GM21360 (cell line): ENCODE results near the gene MEGF9.

Experiments
- ATAC-seq: cut with Tn5 transposase; IDR thresholded peaks from one replicate; pipeline ENCODE4 v1.9.1; 2021; ENCODE audit warnings: mild to moderate bottlenecking, moderate library complexity; ENCODE audit not compliant: unreplicated experiment

MEGF9 gene

DNA sequence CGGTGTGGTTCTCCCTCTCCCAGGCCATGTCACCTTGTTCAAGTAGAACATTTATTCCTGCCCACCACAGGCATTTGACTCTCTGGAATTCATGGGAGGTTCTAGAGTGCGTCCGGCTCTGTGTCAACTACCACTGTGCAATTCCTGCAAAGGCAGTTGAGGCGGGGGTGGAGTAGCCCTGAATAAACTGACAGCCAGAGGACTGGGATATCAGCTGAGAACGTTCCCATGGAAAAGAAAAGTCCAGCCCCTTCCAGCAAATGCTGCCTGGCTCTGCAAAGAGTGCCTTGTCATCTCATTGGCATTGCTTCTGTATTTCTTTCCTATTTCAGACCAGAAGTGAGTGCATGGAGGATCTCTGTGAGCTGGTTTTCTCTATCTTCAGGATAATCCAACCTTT, 18.9 kb upstream of the MEGF9 start:
- ATAC-seq: no peak

DNA sequence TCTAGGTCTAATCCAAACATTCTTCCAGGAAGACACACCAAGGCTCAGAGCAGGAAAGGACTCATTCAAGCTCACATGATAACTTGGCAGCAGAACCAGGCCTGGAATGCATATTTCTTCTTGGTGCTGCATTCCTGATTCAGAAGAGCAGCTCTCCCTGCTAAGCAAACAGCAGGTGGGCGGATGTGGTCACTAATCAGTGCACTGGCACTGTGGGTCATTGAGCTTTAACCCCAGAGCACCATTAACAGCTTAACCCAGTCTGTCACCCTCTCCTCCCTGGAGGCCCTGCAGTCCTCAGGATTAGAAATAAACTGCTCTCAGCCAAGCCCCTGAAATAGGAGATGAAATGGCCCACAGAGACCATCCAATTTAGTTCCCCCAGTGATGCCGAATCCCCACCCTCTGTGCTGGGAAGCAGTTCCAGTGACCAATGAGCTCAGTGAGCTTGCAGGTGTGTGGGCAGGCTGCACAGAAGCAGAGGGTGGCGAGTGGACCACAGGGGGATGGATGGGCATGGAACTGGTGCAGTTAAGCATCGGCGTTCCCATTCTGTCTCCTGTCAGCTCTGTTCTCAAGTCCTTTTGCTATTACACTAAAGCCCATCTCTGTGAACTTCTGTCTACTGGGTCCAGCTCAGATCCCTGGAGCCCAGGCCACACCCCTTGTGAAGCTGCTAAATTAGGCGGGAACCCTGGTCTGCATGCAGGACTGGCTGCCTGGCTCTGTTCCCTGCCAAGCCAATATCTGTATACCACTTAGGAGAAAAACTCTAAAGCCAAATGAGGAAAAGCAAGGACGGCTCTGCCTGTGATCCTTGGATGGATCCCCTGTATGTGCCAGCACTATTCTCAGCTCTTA, 16.6 kb upstream of the MEGF9 start:
- ATAC-seq: no peak

DNA sequence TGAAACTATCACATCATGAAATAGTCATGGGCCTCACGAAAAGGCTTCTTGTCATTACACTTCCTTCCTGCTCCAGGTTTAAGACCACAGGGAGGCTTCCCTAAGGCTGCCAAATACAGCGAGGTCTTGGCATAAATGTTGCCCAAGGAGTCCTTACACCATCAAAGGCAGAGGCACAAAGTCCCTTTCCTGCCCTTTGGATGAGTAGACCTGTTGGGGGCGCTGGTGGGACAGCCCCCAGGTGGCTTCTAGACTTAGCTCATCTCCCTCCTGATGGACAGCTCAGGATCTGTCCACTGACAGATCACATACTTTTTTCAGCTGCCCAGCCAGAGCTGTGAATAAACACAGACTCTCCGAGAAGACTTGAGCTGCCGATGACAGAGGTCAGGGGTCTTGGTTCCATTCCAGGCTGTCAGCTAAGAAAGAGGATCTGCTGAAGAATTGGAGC, 15.5 kb upstream of the MEGF9 start:
- ATAC-seq: no peak

DNA sequence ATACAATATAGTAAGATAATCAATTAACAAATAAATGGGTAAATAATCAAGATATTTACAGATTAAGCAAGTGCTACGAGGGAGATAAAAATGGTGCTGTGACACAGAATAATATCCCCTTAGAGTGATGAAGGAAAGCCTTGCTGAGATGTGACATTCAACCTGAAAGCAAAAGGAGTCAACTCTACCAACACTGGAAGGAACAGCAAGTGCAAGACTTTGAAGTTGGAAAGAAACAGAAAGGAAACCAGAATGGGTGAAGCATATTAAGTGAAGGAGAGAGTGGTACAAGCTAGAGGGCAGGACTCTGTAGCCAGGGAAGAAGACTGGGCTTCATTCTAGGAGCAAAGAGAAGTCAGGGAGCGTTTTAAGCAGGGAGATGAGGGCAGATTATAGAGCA, 12.2 kb upstream of the MEGF9 start:
- ATAC-seq: no peak

DNA sequence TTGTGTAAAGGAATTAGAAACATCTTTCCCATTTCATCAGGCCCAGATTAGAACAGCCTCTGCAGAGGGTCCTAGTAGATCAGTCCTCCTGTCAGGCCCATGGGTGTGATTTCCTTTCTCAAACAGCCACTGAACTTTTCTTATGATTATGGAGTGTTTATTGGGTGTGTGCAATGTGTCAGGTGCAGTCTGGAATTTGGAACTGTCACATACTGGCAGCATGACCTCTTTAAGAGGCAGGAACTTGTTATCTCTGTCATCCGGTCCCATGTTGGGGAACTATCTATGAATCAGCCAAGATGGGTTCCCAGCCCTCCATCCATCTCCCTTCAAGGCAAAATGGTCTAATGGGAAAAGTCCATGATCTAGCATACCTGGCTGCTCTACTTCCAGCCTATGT, 11.6 kb upstream of the MEGF9 start:
- ATAC-seq: no peak

DNA sequence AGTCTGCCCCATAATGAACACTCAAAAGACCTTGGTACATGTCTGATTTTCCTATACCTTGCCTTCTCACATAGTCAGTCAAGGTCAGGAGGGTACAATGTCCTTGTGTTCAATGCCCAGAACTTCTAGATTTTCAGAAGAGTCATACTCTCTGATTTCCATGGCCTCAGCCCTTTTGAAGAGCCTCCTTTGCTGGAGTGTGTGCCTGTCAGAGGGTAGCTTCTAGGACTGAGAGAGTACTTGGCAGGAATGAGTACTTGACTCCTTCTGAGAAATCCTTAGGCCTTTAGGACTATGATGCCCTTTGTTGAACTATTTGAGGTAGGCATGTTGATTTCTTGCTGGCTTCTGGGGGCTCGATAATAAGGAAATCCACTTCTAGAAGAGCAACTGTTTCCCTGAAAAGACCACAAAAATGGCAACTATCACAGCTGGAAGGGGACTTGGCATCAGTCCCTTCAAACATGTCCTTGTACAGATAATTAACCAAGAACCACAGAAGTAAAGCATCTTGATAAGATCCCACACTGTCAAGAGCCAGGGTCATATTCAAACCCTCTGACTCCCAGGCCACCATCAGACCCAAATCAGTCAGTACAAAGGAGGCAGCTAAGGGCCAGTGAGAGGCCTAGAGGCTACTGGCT, 10.6 kb upstream of the MEGF9 start:
- ATAC-seq: no peak

DNA sequence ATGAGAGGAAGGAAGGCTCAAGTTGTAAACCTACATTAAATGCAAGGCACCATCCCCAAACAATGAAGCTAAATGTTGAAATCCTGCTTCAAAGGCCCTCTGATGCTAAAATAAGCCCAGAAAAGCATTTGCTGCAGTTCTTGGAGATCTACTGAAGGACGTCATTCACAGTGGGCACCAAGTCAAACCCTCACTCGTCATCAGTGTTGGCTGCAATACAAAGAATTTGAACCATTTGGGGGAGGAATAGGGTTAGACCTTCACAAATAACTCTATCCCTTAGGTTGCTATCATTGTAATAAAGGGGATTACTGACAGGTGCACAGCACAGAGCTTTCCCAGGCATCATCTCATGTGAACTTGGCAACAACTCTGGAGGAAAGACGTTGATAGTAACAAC, 9.3 kb upstream of the MEGF9 start:
- ATAC-seq: no peak

DNA sequence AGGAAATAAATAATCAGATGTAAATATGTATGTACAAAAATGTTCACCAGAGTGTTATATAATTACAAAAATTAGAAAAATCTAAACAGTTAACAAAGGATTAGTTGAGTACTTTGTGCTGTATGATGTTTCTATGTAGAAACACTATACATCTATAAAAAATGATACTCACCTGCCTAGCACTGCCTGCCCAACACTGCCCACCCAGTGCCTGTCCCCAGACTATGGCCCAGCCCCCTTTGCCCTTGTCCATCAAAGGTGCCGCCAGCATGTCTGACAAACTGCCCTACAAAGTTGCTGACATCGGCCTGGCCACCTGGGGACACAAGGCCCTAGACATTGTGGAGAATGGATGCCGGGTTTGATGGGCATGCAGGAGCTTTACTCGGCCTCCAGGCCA, 6.1 kb upstream of the MEGF9 start:
- no peak for ATAC-seq

DNA sequence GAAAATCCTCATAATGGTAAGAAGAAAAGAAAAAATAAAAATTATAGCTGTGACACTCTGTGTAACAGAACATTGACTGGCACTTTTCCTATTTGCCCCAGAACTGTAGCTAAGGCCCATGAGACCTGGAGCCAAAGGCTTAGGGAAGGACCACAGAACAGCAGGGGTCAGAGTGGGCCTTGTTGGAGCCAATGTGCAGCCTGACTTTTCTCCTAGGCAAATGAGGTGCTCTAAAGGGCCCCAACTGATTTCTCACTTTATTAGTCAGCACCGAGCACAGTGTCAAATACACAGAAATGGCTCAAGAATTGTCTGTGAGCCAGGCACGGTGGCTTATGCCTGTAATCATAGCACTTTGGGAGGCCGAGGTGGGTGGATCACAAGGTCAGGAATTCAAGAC, 4.0 kb upstream of the MEGF9 start:
- no peak for ATAC-seq

DNA sequence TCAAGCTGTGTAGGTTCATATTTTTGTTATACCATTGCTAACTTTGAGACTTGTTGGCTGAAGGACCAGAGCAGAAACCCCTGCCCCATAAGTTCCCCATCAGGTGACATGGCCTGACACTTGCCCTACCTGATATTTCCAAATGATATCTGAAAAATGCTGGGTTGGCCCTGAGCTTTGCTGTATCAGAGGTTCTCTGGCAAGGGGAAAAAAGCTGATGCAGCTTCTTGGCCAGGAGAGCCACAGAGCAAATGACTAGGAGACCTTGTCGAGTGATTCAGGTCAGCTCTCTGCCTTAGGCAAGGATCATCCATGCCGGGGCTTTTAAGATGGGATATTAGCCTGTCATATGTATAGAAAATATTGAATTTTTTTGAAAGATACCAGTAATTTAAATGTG, 2.9 kb upstream of the MEGF9 start:
- ATAC-seq: no peak

DNA sequence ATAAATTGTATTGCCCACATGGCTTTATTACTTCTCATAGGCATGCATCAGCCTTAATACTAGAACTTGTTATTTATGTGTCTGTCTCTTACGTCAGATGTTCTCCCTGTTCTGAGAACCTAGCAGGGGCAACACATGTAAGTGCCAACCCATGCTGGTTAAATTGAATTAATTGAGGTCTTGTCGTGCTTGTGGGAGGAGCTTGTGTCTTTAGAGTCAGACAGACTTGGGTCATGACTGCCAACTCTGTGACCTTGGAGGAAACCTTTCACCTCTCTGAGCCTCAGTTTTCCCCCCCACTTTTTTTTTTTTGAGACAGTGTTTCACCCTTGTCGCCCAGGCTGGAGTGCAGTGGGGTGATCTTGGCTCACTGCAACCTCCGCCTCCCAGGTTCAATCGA, 2.2 kb upstream of the MEGF9 start:
- no peak for ATAC-seq

DNA sequence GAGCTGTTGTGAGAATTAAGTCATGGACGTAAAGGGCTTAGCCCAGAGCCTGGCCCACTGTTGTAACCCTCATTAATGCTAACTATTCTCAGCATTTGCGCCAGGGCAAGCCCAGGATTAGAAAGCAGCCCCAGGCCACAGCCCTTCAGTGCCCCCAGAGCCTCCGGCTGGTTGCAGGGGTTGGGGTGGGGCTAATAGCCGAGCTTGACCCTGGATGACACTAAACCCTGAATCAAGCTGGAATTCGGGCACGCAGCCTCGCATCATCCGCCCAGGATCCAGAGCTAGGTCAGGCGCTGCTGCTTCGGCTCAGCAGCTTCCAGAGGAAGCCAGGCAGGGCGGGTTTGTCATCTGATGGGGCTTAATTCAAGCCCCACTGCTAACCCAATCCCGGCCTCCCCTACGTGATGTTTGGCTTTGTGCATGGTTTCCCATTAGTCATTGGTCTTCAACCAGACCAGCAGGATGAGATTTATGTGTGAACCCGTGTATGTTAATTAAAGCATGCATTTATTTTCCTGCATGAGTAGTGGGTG, 1.2 kb upstream of the MEGF9 start:
- ATAC-seq: no peak

DNA sequence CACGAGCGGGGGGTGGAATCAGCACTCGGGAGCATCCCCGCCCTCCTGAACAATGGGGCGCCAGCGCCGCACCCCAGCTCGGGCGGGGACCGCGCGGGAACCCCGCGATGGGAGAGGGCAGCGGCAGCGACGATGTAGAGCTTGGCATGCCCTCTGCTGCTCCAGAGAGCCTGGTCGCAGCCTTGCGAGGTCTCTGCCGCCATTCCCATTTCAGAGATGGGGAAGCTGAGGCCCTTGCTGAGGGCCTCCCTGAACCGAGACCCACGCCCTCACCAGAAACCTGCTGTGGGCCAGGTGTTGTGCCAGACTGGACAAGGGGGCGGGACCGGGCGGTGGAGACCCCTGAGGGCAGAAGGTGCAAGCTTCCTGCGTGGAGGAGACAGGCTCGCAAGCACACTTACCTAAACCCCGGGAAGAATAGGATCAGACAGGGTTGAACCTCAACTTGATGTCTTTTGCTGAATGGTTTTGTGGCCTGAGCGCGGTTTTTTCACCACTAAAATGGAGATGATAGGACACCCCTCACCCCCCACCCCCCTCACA, 647 bp upstream of the MEGF9 start:
- ATAC-seq: peak; percentile 22

DNA sequence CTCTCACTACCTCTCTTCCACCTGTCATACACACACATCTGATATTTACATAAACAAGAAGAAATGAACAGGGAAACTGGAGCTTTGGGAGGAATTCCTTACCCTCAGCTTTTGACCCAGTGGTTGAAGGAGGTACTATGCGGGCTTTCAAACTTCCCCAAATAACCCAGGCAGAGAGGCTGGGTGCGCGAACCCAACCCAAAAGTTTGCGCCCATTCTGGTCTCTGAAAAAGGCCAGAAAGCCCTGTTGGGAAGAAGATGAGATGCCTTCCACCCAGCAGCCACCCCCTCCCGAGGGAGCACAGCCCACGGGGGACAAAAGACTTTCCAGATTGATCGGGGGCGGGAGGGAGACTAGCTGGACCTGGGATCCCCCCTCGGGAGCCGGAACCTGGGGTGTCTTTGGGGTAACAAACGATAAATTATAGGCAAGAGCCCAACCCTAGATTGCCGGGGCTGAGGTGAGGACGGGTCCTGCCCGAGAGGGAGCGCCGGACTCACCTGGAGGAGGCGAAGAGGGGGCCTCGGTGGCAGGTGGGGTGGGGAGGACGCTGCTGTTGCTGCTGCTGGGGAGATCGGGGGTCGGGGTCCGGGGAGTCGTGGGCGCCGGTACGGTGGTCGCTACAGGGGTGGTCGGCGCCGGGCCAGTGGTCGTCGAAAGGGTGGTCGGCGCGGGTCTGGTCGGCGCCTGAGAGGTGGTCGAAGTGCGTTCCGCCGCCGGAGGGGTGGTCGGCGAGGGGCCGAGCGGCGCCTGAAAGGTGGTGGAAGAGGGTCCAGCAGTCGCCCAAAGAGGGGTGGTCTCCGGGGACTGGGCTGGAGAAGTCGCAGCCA, 798 bp downstream of the MEGF9 start:
- no peak for ATAC-seq

DNA sequence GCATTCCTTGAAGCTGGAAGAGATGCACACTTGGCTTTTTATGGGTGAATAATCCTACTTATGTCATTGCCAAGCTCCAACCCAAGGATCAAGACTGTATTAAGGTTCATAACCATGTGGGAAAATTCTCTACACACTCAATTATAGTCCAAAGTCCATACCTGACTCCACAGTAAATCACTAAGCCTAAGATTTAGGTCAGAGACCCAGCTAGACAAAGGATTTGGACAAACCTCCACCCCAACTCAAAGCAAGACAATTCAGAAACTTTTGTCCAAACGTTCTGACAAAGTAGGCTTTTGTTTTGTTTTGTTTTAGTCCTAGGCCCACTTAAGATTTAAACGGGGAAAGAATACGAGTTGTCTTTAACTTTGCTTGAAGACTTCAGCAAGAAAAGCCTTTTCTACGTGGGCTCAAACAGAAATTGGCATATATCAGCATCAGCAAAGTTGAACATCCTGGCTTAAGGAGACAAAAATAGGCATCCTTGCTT, 1.7 kb downstream of the MEGF9 start:
- ATAC-seq: no peak

DNA sequence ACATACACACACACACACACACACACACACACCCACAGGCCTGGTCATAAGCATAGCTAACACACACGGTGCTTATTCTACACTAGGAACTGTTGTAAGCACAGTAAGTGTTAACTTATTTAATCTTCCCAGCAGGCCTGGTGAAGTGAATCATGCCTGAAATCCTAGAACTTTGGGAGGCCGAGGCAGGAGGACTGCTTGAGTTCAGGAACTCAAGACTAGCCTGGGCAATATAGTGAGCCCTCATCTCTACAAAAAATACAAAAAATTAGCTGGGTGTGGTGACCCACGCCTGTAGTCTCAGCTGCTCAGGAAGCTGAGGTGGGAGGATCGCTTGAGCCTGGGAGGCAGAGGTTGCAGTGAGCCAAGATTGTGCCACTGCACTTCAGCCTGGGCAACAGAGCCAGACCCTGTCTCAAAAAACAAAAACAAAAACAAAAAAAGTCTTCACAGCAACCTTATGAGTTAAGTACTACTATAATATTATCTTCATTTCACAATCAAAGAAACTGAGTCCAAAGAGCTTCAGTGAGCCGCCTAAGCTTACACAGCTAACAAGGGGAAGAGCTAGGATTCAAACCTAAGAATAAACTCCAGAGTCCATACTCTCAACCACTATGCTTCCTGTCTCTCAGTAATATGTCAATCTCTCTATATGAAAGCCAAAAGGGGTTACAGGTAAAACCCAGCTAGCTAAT, 2.3 kb downstream of the MEGF9 start:
- ATAC-seq: no peak

DNA sequence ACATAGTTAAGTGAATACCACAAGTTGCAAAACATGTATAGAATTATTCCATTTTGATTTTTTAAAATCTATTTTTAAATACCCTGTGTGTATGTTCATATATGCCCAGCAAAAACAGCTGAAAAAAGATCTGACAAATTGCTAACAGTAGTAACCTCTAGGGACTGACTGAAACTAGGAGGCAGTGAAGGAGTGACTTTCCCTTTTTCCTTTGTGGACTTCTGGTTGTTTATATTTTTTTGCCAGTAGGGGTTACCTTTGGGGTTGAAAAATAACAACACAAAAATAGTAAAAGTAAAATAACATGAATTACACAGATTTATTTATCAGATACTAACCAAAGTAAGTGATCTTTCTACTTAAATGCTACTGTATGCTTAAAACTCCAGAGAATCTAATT, 2.9 kb downstream of the MEGF9 start:
- no peak for ATAC-seq

DNA sequence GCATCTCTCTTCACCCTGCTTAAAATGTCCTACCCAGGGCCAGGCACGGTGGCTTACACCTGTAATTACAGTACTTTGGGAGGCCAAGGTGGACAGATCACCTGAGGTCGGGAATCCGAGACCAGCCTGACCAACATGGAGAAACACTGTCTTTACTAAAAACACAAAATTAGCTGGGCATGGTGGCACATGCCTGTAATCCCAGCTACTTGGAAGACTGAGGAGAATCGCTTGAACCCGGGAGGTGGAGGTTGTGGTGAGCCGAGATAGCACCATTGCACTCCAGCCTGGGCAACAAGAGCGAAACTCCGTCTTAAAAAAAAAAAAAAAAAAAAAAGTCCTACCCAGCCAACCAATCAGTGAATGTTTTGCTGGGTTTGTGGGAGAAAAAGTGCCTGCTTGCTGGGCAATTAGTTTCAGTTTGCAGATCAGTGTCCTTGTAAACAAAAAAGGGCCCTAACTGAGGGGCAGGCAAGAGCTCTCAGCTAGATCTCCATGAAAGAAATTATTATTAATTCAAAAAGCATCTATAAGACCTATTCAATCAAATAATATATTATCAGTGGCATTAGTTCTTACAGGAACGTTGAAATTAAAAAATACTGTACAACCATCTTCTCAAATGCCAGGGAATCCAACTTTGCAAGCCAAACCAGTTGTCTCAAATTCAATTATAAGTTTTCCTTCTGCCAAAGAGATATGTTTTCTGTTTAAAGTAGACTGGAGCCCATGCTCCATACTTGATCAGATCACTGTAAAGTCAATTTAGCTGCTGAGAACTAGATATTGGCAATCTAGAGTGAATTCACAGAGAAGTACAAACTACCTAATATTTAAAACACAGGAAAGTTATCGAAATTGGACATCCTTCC, 3.9 kb downstream of the MEGF9 start:
- ATAC-seq: no peak

DNA sequence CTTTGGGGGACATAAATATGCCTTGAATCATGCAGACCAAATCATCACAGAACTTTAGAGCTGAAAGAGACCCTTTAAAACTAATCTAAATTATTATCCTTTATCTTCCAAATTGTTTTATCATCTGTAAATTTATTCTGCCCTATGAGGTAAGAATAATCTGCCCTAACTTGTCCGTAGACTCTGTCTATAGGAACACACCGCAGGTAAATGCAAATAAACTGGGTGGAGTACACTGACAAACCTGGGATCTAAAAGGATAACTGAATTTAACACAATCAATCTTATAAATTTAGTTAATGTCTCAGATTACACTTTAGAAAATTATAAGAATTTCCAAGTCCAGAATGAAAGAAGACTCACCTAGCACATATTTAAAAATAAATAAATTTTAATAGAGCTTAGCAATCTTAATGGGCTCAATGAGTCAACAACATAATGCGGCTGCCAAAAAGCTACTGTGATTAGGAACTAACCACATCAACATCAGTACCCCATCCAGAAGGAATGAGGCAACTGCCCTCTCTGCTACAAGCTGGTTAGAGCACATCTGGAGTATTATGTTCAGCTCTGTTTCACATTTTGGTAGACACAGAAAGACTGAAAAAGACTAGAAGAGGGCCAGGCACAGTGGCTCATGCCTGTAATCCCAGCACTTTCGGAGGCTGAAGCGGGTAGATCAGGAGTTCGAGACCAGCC, 5.6 kb downstream of the MEGF9 start:
- ATAC-seq: no peak
